Hindlimb muscle (tissue), 1 donor: ENCODE measurements around the gene MAP4K1. TPM values are rescaled to one million over a fixed set of nuclear protein-coding genes. Genes with fewer than 3 reads are reported as not detected.

ENCODE experiments used
- DNase-seq: peaks from one replicate; pipeline ENCODE4 v3.0.0-alpha.2; 2013
- polyA plus RNA-seq: library from polyadenylated mRNA; unstranded; fragments of 120-200 nt; gene quantifications from one replicate; pipeline ENCODE4 v1.2.1, GENCODE V29; 2013; ENCODE audit not compliant: insufficient read length

The MAP4K1 gene
- polyA plus RNA-seq, 1 donor: 12.2 TPM

DNA sequence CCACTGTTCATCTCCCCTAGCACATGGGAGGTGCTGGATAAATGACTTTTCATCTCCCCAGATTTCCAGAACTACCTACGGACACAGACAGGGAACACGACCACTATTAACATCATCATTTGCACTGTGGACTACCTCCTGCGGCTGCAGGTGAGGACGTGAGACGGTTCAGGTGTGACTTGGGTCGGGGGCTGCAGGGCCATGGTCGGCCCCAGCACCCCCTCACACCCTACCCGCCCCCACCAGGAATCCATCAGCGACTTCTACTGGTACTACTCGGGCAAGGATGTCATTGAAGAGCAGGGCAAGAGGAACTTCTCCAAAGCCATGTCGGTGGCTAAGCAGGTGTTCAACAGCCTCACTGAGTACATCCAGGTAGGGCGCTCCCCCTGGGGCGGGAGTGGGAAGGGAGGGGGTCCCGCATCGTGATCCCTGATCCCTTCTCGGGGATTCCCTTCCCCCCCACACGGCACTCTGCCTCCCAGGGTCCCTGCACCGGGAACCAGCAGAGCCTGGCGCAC is 74.4 kb downstream of the MAP4K1 start:
- DNase-seq: no peak

DNA sequence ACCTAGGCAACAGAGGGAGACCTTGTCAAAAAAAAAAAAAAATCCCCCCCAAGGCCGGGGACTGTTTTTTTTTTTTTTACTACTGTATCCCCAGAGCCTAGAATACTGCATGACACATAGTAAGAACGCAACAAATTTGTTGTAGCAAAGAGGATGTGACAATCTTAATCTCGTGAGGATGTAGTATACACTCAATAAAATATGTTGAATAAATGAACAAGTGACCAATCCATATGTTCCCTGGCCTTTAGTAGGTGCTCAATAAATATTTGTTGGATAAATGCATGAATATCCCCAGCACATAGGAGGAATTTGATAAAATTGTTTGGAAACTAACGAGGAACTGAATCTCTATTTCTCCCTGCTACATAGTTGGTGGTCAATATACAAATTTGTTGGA is 75.7 kb downstream of the MAP4K1 start:
- no peak for DNase-seq

DNA sequence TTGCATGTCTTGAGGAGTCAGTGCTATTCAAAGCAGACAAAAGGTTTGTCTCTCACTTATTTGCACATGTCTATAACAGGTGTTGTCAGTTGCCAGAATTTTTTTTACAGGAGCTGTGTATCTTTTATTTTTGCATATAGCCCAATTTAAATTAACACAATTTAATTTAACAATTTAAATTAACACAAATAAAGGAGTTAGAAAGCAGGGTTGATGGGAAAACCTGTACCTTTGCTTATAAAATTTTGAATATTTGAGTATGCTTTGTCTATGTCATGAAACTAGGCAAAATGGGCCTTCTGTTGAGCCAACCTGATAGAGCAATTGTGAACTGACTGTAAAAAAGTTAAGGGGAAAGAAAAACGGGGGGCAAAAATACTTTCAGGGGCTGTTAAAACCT is 78.0 kb downstream of the MAP4K1 start:
- no peak for DNase-seq

DNA sequence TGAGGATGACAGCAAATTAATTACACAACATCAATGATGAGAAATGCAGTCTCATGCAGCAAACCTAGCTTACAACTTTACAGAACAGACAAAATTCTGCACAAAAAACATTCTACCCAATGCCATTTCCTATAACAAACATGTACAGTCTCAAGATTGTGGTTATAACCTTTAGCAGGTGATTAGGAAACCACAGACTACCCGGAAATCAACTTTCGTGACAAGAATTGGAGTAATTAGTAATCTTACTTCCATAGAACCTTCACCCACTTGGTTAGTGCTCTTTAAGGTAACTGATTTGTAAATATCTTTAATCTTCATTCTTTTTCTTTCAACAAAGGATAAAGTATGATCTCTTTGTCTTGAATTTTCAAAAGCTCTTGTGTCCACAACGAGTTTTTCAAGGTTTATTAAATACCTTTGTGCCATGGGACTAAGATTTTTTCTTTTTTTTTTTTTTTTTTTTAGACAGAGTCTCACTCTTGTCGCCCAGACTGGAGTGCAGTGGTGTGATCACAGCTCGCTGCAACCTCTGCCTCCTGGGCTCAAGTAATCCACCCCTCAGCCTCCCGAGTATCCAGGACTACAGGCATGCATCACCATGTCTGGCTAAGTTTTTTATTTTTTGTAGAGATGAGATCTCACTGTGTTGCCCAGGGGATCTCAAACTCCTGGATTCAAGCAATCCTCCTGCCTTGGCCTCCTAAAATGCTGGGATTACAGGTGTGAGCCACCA is 78.8 kb downstream of the MAP4K1 start:
- no peak for DNase-seq

DNA sequence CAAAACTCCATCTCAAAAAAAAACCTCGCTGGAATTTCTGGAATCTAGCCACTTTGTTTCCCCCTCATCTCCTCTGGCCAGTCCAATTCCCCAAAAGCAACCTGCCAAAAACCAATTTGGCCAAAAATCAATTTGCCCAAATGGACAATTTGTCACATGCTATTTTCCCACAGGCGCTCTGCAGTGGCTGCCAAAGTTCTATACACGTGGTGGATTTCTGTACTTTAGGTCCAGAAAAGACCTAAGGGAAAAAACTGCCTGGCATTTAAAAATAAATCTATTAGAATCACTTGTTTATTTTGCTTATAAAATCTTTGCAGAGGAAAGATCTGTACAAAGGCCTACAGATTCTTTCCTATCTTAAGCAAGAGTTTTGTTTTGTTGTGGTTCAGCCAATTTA is 79.4 kb downstream of the MAP4K1 start:
- peak; percentile 18 for DNase-seq

Other genes with a start within 250 kb of the MAP4K1 start
- gene PSMD8, start 243.4 kb downstream of the MAP4K1 start, polyA plus RNA-seq: 120 TPM
- gene GGN, start 229.9 kb downstream of the MAP4K1 start, polyA plus RNA-seq: 0.49 TPM
- 0.49 TPM for gene SPRED3, start 229.3 kb downstream of the MAP4K1 start, polyA plus RNA-seq
- 13.3 TPM for gene FAM98C, start 214.9 kb downstream of the MAP4K1 start, polyA plus RNA-seq
- 2.8 TPM for gene RASGRP4, start 191.7 kb downstream of the MAP4K1 start, polyA plus RNA-seq
- 771 TPM for gene RYR1, start 184.3 kb downstream of the MAP4K1 start, polyA plus RNA-seq
- gene EIF3K, start 1.2 kb upstream of the MAP4K1 start, polyA plus RNA-seq: 381 TPM
- gene ACTN4, start 29.7 kb upstream of the MAP4K1 start, polyA plus RNA-seq: 251 TPM
- gene CAPN12, start 126.5 kb upstream of the MAP4K1 start, polyA plus RNA-seq: 3.4 TPM
- gene LGALS7, start 155.6 kb upstream of the MAP4K1 start, polyA plus RNA-seq: not detected
- 5.4 TPM for gene LGALS7B, start 171.2 kb upstream of the MAP4K1 start, polyA plus RNA-seq
- gene LGALS4, start 195.0 kb upstream of the MAP4K1 start, polyA plus RNA-seq: 1.5 TPM
- gene ECH1, start 213.8 kb upstream of the MAP4K1 start, polyA plus RNA-seq: 154 TPM
- gene HNRNPL, start 232.0 kb upstream of the MAP4K1 start, polyA plus RNA-seq: 273 TPM